Heart left ventricle (tissue), 16 donors: Measurements from ENCODE around the gene PML. TPM values are rescaled to one million over a fixed set of nuclear protein-coding genes. Genes with fewer than 3 reads are reported as not detected.

ENCODE experiments used
- ATAC-seq, 4 donors: fragments of 200-7000 bp; cut with Tn5 transposase; one replicate each; pipeline ENCODE4 v1.9.1; 2020 to 2022; ENCODE audit warnings: moderate library complexity in 4 of 4, mild to moderate bottlenecking in 3 of 4, moderate number of reproducible peaks in 1 of 4
- DNase-seq, 5 donors: peaks; one replicate each; pipeline ENCODE4 v3.0.0-alpha.2; 2020
- H3K27ac ChIP-seq, 12 donors: fragments of 200-600 bp; sonication (generic) in 4 of 12; one replicate each; pipeline versions ENCODE4 v1.5.0 to v1.8.0; 2016 to 2022; ENCODE audit warnings: mild to moderate bottlenecking in 2 of 12
- H3K27me3 ChIP-seq, 9 donors: fragments of 200-600 bp; sonication (generic) in 2 of 9; one replicate each; pipeline versions ENCODE4 v1.5.1 to v1.8.0; 2016 to 2022; ENCODE audit warnings: mild to moderate bottlenecking in 3 of 9
- H3K36me3 ChIP-seq, 9 donors: fragments of 200-600 bp; sonication (generic) in 2 of 9; one replicate each; pipeline versions ENCODE4 v1.5.0 to v1.8.0; 2018 to 2022; ENCODE audit warnings: mild to moderate bottlenecking in 2 of 9
- H3K4me1 ChIP-seq, 12 donors: fragments of 200-600 bp; sonication (generic) in 4 of 12; one replicate each; pipeline versions ENCODE4 v1.5.0 to v1.8.0; 2016 to 2022; ENCODE audit warnings: mild to moderate bottlenecking in 3 of 12
- H3K4me3 ChIP-seq, 12 donors: fragments of 200-600 bp; sonication (generic) in 4 of 12; one replicate each; pipeline versions ENCODE4 v1.5.0 to v1.8.0; 2017 to 2022; ENCODE audit warnings: mild to moderate bottlenecking in 9 of 12, moderate library complexity in 4 of 12
- H3K9me3 ChIP-seq, 12 donors: fragments of 200-600 bp; sonication (generic) in 4 of 12; one replicate each; pipeline versions ENCODE4 v1.5.0 to v1.8.0; 2016 to 2022; ENCODE audit warnings: mild to moderate bottlenecking in 1 of 12
- CTCF ChIP-seq, 12 donors: fragments of 200-600 bp; sonication (generic) in 4 of 12; IDR thresholded peaks; one replicate each; pipeline versions ENCODE4 v1.5.0 to v1.8.0; 2018 to 2022; ENCODE audit warnings: antibody characterized with exemption in 12 of 12, mild to moderate bottlenecking in 5 of 12
- POLR2A ChIP-seq, 2 donors: fragments of 450-650 bp; IDR thresholded peaks; one replicate each; pipeline ENCODE4 v1.6.1; 2017; ENCODE audit warnings: antibody characterized with exemption in 2 of 2, mild to moderate bottlenecking in 2 of 2, moderate library complexity in 2 of 2
- WGBS, 4 donors: extraction: QIAGEN DNeasy Blood & Tissue Kit in 2 of 4; methylation state at CpG; one replicate each; pipeline versions ENCODE4 v1.1.5 to v1.1.7; 2013 to 2018; 5-methylcytosine and 5-hydroxymethylcytosine counted together
- intact Hi-C, 10 donors: fragments of 100-400 bp; cut with DNase I; formaldehyde crosslinking; loops; one replicate each; pipeline versions ENCODE4 v1.11.1 to v1.14.2; 2022
- polyA plus RNA-seq, 2 donors: library from polyadenylated mRNA; stranded (reverse); fragments of 200-250 nt; gene quantifications; one replicate each; pipeline ENCODE4 v1.2.3, GENCODE V29; 2013
- total RNA-seq, 9 donors: library from RNA; depleted of rRNA in 2 of 9; stranded (reverse); fragments of >200 nt in 2 of 9; fragmentation: NEBNext Ultra II Directional in 3 of 9; extraction: Animal tissue kit (Norgen Biotek cat#: 25700) in 3 of 9; gene quantifications; one replicate each; pipeline versions ENCODE4 v1.1.0 to v1.2.4, GENCODE V29; 2016 to 2023
- donor health status: ischemic (EF 13 %, LVEDD 7.1; RV severe dilation, severe dysfunction).
- donor health status: healthy with polysubstance abuse.
- donor health status: DM: no; HTN: yes; CAD: no.
- donor health status: DM: no; HTN: no; CAD: no.
- donor health status: ischemic (EF 25% LVEDD 6.9; RV normal size, moderate dysfunction).
- donor health status: ischemic (EF 25% LVEDD 5.7; RV mildly dilated, moderate dysfunction).
- donor health status: healthy.
- donor health status: DM: yes; HTN: yes; CAD: no.
- donor health status: ischemic (EF 35%, LVEDD 5.7; RV mildly dilated, moderate dysfunction).
- donor health status: nonischemic (EF 11% LVEDD 7.7; RV severe dilation, severe dysfunction).
- donor health status: DM: yes; HTN: yes; CAD: no.
- donor health status: PGD.
- donor health status: ischemic (EF 29% LVEDD 5.4; RV normal size, mild dysfunction).
- donor health status: nonischemic (EF 23%, LVEDD 6.1; RV moderate dilation, normal function).

Gene PML
- total and polyA plus RNA-seq, 11 donors, result 17.0 to 68.7 (median 25.4) TPM

- intact Hi-C loops, result no loop called here
- Histone ChIP-seq H3K36me3 (peaks cover 0 to 33% (median 13%) of the 10 kb centered on the region in 9 donors), H3K27ac (peak overlapping the region; percentile 66 to 100 (median 95)), H3K27me3 (no peaks in the 10 kb centered on the region), H3K9me3 (no peaks in the 10 kb centered on the region), H3K4me3 (no peak overlapping the region), H3K4me1 (peaks cover 34 to 97% (median 92%) of the 10 kb centered on the region in 12 donors)
- DNase-seq (no peak), ATAC-seq (no peak)
- TF ChIP-seq POLR2A (IDR thresholded peaks at IDR 0.05), result no peak
- no peak for TF ChIP-seq CTCF (IDR thresholded peaks at IDR 0.05)
- 49 to 66% (median 58%) methylated on average over 9 of the region's 9 CpGs for whole genome bisulfite sequencing, 4 donors
These were observed 6.7 kb upstream of the PML start for GRCh38 chr15:73987681-73988444.

- ATAC-seq (no peak), DNase-seq (no peak)
- Histone ChIP-seq H3K27ac (peak overlapping the region; percentile 66 to 100 (median 95)), H3K36me3 (peaks cover 0 to 33% (median 13%) of the 10 kb centered on the region in 9 donors), H3K27me3 (no peaks in the 10 kb centered on the region), H3K9me3 (no peaks in the 10 kb centered on the region), H3K4me3 (no peak overlapping the region), H3K4me1 (peaks cover 32 to 97% (median 92%) of the 10 kb centered on the region in 12 donors)
- WGBS, 4 donors, result 94 to 97% (median 95%) methylated on average over 8 to 13 of the region's 13 CpGs
- intact Hi-C loops, result no loop called here
- TF ChIP-seq CTCF (IDR thresholded peaks at IDR 0.05) (no peak), POLR2A (IDR thresholded peaks at IDR 0.05) (no peak)
These were observed 6.0 kb upstream of the PML start for GRCh38 chr15:73988445-73988969.

GRCh38 chr15:73989001-73989798, 5.3 kb upstream of the PML start:
- intact Hi-C loops, result no loop called here
- Histone ChIP-seq H3K4me3 (no peak overlapping the region), H3K36me3 (peaks cover 0 to 33% (median 13%) of the 10 kb centered on the region in 9 donors), H3K27ac (peak overlapping the region; percentile 90 to 100 (median 95)), H3K27me3 (no peaks in the 10 kb centered on the region), H3K9me3 (no peaks in the 10 kb centered on the region), H3K4me1 (peaks cover 27 to 97% (median 92%) of the 10 kb centered on the region in 12 donors)
- DNase-seq (peak in 1 of 5 donors; percentile 46), ATAC-seq (peak in 1 of 4 donors; percentile 18)
- no peak for TF ChIP-seq CTCF (IDR thresholded peaks at IDR 0.05)
- TF ChIP-seq POLR2A (IDR thresholded peaks at IDR 0.05), result no peak
- 70 to 84% (median 76%) methylated on average over 9 of the region's 9 CpGs for WGBS, 4 donors
